ENCODE measurements around the gene PIKFYVE. TPM values are rescaled to one million over a fixed set of nuclear protein-coding genes. Genes with fewer than 3 reads are reported as not detected.

PIKFYVE gene
- total and polyA plus RNA-seq, 4 donors = 5.7 to 46.9 (median 17.3) TPM

DNA sequence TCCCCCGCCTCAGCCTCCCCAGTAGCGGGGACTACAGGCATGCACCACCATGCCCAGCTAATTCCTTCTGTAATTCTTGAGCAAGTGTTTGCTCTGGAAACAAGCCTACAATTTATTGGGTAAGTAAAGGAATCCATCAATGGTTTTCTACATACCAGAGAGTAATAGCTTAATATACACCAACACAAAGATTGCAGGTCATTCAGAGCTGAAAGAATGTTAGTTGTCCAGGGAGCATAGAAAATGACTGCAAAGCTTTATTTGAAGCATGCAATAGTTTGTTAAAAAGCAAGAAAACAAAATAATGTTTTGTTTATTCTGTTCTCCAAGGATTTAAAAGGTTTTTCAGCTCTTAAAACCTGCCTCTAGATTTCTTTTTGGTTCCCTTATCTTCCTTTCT is 16.8 kb upstream of the PIKFYVE start:
- no peak for ATAC-seq (ENCODE audit: insufficient read depth, low FRiP score)
- Histone ChIP-seq H3K4me3 (no peak overlapping the region), H3K27ac (ENCODE audit: low read depth in 1 of 2, low read length in 1 of 2) (no peak overlapping the region), H3K27me3 (ENCODE audit: control insufficient read depth in 3 of 3, insufficient read depth in 3 of 3, low read length in 2 of 3) (no peaks in the 10 kb centered on the region), H3K9me3 (ENCODE audit: control insufficient read depth in 4 of 4, insufficient read depth in 3 of 4, low read length in 3 of 4) (no peaks in the 10 kb centered on the region), H3K9ac (ENCODE audit: insufficient read depth in 1 of 2, low read length in 2 of 2) (no peak overlapping the region), H3K36me3 (ENCODE audit: control insufficient read depth in 4 of 4, insufficient read depth in 4 of 4, low read length in 4 of 4) (peaks cover 3 to 37% (median 21%) of the 10 kb centered on the region in 4 donors), H3K4me1 (ENCODE audit: control insufficient read depth in 5 of 5, insufficient read depth in 5 of 5, low read length in 5 of 5) (peaks cover 0 to 20% (median 6%) of the 10 kb centered on the region in 5 donors)
- DNase-seq = no peak
- 93 to 94% methylated on average over 2 of the region's 2 CpGs for WGBS, 2 donors
- TF ChIP-seq, protein P1, sequence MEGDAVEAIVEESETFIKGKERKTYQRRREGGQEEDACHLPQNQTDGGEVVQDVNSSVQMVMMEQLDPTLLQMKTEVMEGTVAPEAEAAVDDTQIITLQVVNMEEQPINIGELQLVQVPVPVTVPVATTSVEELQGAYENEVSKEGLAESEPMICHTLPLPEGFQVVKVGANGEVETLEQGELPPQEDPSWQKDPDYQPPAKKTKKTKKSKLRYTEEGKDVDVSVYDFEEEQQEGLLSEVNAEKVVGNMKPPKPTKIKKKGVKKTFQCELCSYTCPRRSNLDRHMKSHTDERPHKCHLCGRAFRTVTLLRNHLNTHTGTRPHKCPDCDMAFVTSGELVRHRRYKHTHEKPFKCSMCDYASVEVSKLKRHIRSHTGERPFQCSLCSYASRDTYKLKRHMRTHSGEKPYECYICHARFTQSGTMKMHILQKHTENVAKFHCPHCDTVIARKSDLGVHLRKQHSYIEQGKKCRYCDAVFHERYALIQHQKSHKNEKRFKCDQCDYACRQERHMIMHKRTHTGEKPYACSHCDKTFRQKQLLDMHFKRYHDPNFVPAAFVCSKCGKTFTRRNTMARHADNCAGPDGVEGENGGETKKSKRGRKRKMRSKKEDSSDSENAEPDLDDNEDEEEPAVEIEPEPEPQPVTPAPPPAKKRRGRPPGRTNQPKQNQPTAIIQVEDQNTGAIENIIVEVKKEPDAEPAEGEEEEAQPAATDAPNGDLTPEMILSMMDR (IDR thresholded peaks at IDR 0.05; ENCODE audit: control extremely low read depth, extremely low read depth) = no peak

DNA sequence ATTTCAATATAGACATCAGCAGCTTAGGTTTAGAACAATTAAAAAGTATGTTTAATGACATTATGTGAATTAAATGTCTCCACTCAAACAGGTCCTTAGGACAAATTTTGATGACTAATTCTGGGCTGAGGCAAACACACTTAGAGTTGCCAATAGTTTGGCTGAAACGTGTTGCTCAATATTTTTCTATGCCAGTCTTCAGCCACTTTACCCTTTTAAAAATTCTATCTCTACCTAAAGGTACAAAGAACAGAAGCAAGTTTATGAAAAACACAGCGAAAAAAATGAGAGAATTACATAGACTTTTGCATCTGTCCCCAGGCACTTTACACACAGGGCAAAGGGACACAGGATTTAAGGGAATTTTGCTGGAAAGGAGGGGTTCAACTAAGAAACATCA is 15.7 kb upstream of the PIKFYVE start:
- Histone ChIP-seq H3K36me3 (ENCODE audit: control insufficient read depth in 4 of 4, insufficient read depth in 4 of 4, low read length in 4 of 4) (peaks cover 3 to 35% (median 20%) of the 10 kb centered on the region in 4 donors), H3K4me3 (no peak overlapping the region), H3K9me3 (ENCODE audit: control insufficient read depth in 4 of 4, insufficient read depth in 3 of 4, low read length in 3 of 4) (no peaks in the 10 kb centered on the region), H3K4me1 (ENCODE audit: control insufficient read depth in 5 of 5, insufficient read depth in 5 of 5, low read length in 5 of 5) (peaks cover 0 to 20% (median 6%) of the 10 kb centered on the region in 5 donors), H3K9ac (ENCODE audit: insufficient read depth in 1 of 2, low read length in 2 of 2) (no peak overlapping the region), H3K27me3 (ENCODE audit: control insufficient read depth in 3 of 3, insufficient read depth in 3 of 3, low read length in 2 of 3) (no peaks in the 10 kb centered on the region), H3K27ac (ENCODE audit: low read depth in 1 of 2, low read length in 1 of 2) (no peak overlapping the region)
- 42 to 51% methylated on average over 2 of the region's 2 CpGs for WGBS, 2 donors
- no peak for DNase-seq
- TF ChIP-seq, protein P1 (IDR thresholded peaks at IDR 0.05; ENCODE audit: control extremely low read depth, extremely low read depth) = no peak
- no peak for ATAC-seq (ENCODE audit: insufficient read depth, low FRiP score)

GRCh38 chr2:208251098-208251497 is 15.0 kb upstream of the PIKFYVE start:
- 91 to 93% methylated on average over 4 of the region's 4 CpGs for WGBS, 2 donors
- TF ChIP-seq, protein P1 (IDR thresholded peaks at IDR 0.05; ENCODE audit: control extremely low read depth, extremely low read depth) = no peak
- Histone ChIP-seq H3K9me3 (ENCODE audit: control insufficient read depth in 4 of 4, insufficient read depth in 3 of 4, low read length in 3 of 4) (no peaks in the 10 kb centered on the region), H3K27ac (ENCODE audit: low read depth in 1 of 2, low read length in 1 of 2) (no peak overlapping the region), H3K4me3 (no peak overlapping the region), H3K36me3 (ENCODE audit: control insufficient read depth in 4 of 4, insufficient read depth in 4 of 4, low read length in 4 of 4) (peaks cover 3 to 30% (median 17%) of the 10 kb centered on the region in 4 donors), H3K4me1 (ENCODE audit: control insufficient read depth in 5 of 5, insufficient read depth in 5 of 5, low read length in 5 of 5) (peaks cover 0 to 23% (median 6%) of the 10 kb centered on the region in 5 donors), H3K27me3 (ENCODE audit: control insufficient read depth in 3 of 3, insufficient read depth in 3 of 3, low read length in 2 of 3) (no peaks in the 10 kb centered on the region), H3K9ac (ENCODE audit: insufficient read depth in 1 of 2, low read length in 2 of 2) (no peak overlapping the region)
- DNase-seq (no peak), ATAC-seq (ENCODE audit: insufficient read depth, low FRiP score) (no peak)
